ENCODE data around the gene RASSF4.

RASSF4 gene

DNA sequence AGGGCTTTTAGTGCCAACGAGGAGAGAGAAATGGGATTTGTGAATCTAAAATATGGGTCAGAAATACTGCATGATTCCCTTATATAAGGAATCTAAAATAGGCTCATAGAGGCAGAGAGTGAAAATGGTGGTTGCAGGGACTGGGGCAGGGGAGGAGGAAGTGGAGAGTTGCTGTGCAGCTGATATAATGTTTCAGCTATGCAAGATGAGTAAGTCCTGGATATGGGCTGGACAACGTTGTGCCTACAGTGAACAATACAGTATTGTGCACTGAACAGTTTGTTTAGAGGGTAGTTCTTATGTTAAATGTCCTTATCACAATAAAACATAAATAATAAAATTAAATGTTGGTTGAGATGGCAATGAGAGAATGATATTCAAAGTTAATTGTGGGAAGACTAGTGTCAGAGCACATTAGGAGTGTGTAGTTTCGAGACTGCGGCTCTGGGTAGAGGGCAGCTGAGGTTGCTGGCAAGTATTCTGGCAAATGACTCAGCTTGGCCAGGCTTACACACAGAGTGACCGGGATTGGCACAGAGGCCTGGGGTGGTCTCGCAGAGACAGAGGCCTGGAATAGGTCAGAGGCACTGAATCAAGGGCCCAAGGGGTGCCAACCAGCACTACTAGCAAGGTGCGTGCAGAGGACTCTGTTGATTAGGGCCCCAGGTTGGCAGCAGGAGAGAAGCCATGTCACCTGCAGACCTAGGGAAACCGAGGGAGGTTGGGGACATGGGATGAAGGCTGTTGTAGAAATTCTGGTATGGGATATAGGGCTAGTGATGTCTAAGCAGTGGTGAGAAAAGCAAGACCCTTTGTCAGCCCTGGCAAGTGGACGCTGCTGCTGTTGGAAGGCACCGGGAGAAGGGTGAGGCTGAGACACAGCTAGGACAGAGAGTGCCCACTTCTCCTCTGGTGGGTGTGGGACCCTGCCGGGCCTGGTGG is 21.8 kb downstream of the RASSF4 start:
- ChIA-PET CTCF (interaction anchor here (0.6 to 1.2 kb wide), 2 partner anchors 9 to 33 kb away, joined by 3 read pairs; no protein-coding TSS in a partner anchor), POLR2A (no interaction called here)
- Histone ChIP-seq H3K4me1 (ENCODE audit: control insufficient read depth, insufficient read depth, low read length) (peaks cover 28% of the 10 kb centered on the region), H3K27ac (ENCODE audit: extremely low read depth, low read depth, low read length) (no peak overlapping the region), H3K9me3 (ENCODE audit: control insufficient read depth, insufficient read depth, low read depth, low read length) (no peaks in the 10 kb centered on the region), H3K4me3 (ENCODE audit: low read depth, low read length) (no peak overlapping the region), H3K36me3 (ENCODE audit: control insufficient read depth in 2 of 2, insufficient read depth in 1 of 2, low read length in 2 of 2) (peaks cover 0 to 4% of the 10 kb centered on the region in 2 experiments; a peak in 1 of 3 replicates)
- no peak for TF ChIP-seq SP7 (tag by site-specific recombination; IDR thresholded peaks at IDR 0.05)
- no peak for TF ChIP-seq ZNF548 (tag by site-specific recombination; IDR thresholded peaks at IDR 0.05)
- TF ChIP-seq ZNF664 (tag by site-specific recombination; IDR thresholded peaks at IDR 0.05) = no peak
- 0 out of 2 replicates have a peak, but pooled peaks have one; percentile 32 for TF ChIP-seq ZNF629 (tag by site-specific recombination; IDR thresholded peaks at IDR 0.05)
- TF ChIP-seq ZNF600 (tag by site-specific recombination; IDR thresholded peaks at IDR 0.05) = peak; percentile 71
- TF ChIP-seq, protein P1, sequence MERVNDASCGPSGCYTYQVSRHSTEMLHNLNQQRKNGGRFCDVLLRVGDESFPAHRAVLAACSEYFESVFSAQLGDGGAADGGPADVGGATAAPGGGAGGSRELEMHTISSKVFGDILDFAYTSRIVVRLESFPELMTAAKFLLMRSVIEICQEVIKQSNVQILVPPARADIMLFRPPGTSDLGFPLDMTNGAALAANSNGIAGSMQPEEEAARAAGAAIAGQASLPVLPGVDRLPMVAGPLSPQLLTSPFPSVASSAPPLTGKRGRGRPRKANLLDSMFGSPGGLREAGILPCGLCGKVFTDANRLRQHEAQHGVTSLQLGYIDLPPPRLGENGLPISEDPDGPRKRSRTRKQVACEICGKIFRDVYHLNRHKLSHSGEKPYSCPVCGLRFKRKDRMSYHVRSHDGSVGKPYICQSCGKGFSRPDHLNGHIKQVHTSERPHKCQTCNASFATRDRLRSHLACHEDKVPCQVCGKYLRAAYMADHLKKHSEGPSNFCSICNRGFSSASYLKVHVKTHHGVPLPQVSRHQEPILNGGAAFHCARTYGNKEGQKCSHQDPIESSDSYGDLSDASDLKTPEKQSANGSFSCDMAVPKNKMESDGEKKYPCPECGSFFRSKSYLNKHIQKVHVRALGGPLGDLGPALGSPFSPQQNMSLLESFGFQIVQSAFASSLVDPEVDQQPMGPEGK (tag by site-specific recombination; IDR thresholded peaks at IDR 0.05) = 0 out of 2 replicates have a peak, but pooled peaks have one; percentile 18

DNA sequence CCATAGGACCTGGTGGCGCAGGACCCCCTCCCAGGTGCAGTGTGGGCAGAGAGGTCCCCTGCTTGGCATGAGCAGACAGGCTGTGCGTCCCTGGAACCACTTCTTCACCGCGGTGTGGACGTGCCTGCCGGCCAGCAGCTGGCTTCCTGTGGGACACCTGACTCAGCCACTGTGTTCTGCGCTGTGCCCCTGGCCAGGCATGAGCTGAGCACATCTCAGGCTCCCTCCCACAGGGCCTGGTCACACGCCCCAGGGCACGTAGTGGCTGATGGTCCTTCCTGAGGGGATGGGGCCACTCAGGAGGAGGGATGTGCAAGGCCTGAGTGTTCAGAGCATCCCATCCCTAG is 22.5 kb downstream of the RASSF4 start:
- ChIA-PET POLR2A (no interaction called here), CTCF (no interaction called here)
- H3K27ac ChIP-seq (ENCODE audit: extremely low read depth, low read depth, low read length) = no peak overlapping the region

More for the DNA sequence above, 22.5 kb downstream of the RASSF4 start:
- Histone ChIP-seq H3K9me3 (ENCODE audit: control insufficient read depth, insufficient read depth, low read depth, low read length) (no peaks in the 10 kb centered on the region), H3K36me3 (ENCODE audit: control insufficient read depth in 2 of 2, insufficient read depth in 1 of 2, low read length in 2 of 2) (no peaks in the 10 kb centered on the region), H3K4me3 (ENCODE audit: low read depth, low read length) (no peak overlapping the region), H3K4me1 (ENCODE audit: control insufficient read depth, insufficient read depth, low read length) (peaks cover 32% of the 10 kb centered on the region)
- TF ChIP-seq ZBTB48 (tag by site-specific recombination; IDR thresholded peaks at IDR 0.05) (no peak), SCRT2 (tag by site-specific recombination; IDR thresholded peaks at IDR 0.05) (no peak), GLIS2 (tag by site-specific recombination; IDR thresholded peaks at IDR 0.05) (no peak), ZNF791 (tag by site-specific recombination; IDR thresholded peaks at IDR 0.05) (no peak), ZNF114 (tag by site-specific recombination; IDR thresholded peaks at IDR 0.05) (no peak), ZNF350 (tag by site-specific recombination; IDR thresholded peaks at IDR 0.05) (no peak), ZFP3 (tag by site-specific recombination; IDR thresholded peaks at IDR 0.05; ENCODE audit: low read depth) (no peak), ZNF10 (tag by site-specific recombination; IDR thresholded peaks at IDR 0.05) (no peak), ZFP69B (tag by site-specific recombination; IDR thresholded peaks at IDR 0.05) (no peak), ZBTB17 (tag by site-specific recombination; IDR thresholded peaks at IDR 0.05) (no peak), PRDM1 (tag by site-specific recombination; IDR thresholded peaks at IDR 0.05) (no peak)
- TF ChIP-seq, protein P2, sequence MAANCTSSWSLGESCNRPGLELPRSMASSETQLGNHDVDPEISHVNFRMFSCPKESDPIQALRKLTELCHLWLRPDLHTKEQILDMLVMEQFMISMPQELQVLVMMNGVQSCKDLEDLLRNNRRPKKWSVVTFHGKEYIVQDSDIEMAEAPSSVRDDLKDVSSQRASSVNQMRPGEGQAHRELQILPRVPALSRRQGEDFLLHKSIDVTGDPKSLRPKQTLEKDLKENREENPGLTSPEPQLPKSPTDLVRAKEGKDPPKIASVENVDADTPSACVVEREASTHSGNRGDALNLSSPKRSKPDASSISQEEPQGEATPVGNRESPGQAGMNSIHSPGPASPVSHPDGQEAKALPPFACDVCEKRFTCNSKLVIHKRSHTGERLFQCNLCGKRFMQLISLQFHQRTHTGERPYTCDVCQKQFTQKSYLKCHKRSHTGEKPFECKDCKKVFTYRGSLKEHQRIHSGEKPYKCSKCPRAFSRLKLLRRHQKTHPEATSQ (tag by site-specific recombination; IDR thresholded peaks at IDR 0.05) = no peak
- TF ChIP-seq, protein P3, sequence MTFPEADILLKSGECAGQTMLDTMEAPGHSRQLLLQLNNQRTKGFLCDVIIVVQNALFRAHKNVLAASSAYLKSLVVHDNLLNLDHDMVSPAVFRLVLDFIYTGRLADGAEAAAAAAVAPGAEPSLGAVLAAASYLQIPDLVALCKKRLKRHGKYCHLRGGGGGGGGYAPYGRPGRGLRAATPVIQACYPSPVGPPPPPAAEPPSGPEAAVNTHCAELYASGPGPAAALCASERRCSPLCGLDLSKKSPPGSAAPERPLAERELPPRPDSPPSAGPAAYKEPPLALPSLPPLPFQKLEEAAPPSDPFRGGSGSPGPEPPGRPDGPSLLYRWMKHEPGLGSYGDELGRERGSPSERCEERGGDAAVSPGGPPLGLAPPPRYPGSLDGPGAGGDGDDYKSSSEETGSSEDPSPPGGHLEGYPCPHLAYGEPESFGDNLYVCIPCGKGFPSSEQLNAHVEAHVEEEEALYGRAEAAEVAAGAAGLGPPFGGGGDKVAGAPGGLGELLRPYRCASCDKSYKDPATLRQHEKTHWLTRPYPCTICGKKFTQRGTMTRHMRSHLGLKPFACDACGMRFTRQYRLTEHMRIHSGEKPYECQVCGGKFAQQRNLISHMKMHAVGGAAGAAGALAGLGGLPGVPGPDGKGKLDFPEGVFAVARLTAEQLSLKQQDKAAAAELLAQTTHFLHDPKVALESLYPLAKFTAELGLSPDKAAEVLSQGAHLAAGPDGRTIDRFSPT (tag by site-specific recombination; IDR thresholded peaks at IDR 0.05) = no peak
- TF ChIP-seq, protein P4, sequence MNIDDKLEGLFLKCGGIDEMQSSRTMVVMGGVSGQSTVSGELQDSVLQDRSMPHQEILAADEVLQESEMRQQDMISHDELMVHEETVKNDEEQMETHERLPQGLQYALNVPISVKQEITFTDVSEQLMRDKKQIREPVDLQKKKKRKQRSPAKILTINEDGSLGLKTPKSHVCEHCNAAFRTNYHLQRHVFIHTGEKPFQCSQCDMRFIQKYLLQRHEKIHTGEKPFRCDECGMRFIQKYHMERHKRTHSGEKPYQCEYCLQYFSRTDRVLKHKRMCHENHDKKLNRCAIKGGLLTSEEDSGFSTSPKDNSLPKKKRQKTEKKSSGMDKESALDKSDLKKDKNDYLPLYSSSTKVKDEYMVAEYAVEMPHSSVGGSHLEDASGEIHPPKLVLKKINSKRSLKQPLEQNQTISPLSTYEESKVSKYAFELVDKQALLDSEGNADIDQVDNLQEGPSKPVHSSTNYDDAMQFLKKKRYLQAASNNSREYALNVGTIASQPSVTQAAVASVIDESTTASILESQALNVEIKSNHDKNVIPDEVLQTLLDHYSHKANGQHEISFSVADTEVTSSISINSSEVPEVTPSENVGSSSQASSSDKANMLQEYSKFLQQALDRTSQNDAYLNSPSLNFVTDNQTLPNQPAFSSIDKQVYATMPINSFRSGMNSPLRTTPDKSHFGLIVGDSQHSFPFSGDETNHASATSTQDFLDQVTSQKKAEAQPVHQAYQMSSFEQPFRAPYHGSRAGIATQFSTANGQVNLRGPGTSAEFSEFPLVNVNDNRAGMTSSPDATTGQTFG (tag by site-specific recombination; IDR thresholded peaks at IDR 0.05; ENCODE audit: borderline replicate concordance) = no peak
